ENCODE data around the gene PIGA.
"Not testable (repeated sequence)": the region's sequence is repeated elsewhere in the genome, so short reads cannot be mapped to it uniquely, and the experiment has no call there.

PIGA gene

DNA sequence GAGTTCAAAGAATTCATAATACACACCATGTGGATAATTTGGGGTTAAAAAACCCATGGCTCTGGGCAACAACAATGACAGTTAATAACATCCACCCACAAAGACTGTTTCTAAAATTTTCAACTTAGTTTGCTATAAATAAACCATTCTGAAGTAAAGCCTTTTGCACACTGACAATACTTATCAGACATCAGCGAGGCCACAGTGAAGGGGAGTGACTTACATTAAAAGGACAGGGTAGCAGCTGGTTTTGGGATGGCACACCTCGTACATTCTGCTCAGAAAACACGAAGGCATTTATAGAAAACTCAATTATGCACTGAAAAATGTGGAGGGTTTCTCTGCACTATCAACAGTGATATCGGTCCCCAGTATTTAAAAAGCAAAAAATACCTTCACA lies 15.0 kb downstream of the PIGA start:
- no peak for DNase-seq (ENCODE audit: low spot score)

DNA sequence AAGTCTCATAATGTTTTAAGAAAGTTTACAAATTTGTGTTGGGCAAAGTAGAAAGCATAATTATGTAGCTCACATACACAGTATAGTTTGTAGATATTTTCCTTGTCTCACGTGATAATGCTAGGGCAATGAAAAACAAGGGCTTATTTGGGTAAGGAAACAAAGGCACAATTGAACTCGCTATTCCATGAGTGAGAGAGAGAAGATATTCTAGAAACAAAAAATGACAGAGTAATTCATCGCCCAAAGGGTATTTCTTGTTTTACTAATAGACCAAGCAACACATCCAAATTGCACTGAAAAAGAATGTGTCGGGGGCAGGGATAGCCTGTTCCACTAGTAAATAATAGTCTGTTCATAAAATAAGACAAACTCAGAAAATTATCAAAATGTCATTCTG lies 16.2 kb downstream of the PIGA start:
- no peak for DNase-seq (ENCODE audit: low spot score)

DNA sequence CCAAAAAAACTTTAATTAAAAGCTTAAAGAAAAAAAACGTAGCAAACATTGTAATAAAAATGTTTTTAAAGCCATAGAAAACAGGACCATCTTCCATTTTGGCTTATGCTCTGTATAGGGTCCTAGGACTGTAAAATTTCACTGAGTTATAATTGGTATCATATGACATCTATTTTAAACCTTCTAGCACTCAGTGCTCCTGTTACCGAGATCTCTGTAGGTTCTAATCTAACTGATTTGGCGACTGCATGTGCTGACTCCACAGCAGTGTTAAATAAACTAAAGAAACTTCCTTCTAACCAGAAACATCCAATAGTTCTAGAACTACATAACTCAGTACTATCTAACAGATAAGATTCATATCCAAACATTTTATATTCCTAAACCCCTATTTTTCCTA lies 19.8 kb downstream of the PIGA start, which contains the start of gene ASB11:
ASB11 (minus strand) TSS at position 132 of the 400 bp plus-strand sequence; CDS start at position 97, 35 bp downstream.
- DNase-seq (ENCODE audit: low spot score) = no peak

DNA sequence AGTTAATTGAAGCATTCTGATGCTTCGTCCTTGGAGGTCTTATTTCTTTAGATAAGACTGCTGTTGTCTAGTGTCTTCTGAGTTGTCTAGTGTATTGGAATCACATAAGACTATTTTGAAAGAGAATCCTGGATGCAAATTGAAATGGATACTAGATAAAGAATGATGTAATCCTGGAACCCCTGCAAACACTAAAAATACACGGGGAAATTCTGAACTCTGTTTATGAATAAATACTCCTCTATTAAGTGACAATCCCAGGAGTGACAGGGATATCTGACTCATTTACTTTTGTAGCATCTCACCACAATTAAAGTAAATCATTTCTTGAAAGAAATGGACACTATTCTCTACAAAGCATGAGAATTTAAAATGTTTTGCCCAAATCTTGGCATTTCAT lies 20.9 kb downstream of the PIGA start:
- no peak for DNase-seq (ENCODE audit: low spot score)

DNA sequence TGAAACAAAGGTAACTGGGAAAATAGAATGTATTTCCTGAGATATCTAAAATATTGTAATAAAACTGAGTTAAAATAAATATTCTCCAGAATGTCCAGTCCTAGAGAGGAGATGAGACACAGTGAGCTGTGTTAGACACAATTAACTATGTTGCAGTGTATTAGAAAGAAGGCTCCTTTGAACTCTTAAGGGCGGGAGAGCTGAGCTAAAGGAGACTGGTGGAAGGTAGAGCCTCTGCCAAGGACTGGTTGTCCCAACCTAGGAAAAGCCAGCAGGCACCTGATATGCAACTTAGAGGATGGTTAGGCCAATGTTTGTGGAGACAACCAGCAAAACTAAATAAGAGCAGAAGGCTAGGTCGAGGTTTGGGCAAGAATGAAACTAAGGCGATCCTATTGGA lies 24.2 kb downstream of the PIGA start:
- no peak for DNase-seq (ENCODE audit: low spot score)

DNA sequence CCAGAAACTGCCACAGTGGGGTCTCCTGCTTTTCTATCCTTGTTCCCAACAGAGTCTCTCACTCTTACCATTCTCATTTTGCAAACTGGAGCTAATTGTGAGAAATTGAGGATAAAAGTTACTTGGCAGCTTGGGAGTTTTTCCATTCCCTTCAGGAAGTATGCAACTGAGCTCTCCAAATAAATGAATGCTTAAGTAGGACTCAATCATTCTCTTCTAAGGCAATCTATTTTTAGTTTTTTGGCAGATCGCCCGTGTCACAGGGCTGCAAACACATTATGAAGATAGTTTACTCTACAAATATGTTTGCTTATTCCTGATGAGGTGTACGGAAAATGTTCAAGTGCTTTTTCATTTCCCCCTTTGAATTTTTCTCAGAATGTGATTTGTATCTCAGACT lies 25.2 kb downstream of the PIGA start:
- no peak for DNase-seq (ENCODE audit: low spot score)

DNA sequence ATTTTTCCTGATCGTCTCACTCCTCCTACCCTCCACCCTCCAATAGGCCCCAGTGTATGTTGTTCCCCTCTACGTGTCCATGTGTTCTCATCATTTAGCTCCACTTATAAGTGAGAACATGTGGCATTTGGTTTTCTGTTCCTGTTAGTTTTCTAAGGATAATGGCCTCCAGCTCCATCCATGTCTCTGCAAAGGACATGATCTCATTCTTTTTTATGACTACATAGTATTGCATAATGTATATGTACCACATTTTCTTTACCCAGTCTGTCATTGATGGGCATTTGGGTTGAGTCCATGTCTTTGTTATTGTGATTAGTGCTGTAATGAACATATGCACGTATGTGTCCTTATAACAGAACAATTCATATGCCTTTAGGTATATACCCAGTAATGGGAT lies 29.4 kb downstream of the PIGA start:
- not testable (repeated sequence) for DNase-seq (ENCODE audit: low spot score)

DNA sequence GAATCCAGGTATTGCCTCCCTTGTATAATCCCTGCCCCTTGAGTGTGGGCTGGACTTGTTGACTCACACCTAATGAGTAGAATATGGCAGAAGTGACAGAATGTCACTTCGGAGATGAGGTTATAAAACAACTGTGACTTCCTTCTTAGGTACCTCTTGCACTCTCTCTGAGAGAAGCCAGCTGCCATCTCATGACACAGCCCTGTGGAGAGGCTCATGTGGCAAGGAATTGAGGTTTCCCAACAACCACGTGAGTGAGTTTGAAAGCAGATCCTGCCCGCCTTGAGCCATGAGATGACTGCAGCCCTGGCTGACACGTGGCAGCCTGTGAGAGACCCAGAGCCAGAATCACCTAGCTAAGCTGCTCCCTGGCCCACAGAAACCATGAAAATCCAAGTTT lies 33.4 kb downstream of the PIGA start:
- peak; percentile 57 for DNase-seq (ENCODE audit: low spot score)

DNA sequence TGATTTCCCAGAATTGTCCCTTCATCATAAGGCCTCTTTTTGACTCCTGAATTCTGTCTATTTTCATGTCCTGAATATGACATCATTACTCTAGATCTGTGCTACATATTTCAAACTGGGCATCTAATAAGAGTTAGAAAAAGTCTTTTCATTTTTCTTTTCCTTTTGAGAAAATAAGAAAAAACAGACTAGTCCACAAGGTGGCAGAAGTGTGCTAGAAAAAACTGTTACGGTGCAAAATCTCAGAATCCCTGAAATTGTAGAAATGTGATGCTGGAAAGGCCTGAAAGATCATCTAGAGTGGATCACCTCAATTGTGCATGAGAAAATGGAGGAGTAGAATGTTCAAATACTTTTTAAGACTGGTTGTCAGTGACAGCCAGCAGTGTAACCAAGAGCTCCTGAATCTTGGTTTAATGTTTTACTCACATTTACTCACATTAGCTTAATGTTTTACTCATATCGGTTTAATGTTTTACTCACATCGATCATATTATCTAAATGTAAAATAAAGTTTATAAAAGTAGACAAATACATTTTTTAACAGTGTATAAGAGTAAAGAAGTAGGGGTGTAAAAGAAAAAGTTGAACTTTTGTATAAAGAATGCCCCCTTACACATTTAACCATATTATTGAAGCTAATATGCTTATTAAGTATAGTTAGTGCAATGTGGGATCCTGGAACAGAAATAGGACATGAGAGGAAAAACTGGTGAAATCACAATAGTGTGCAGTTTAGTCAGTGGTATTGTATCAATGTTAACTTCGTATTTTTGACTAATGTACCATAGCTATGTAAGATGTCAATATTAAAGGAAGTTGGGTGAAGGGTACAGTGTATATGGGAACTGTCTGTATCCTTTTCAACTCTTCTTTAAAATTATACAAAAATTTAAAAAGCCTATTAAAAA lies 35.1 kb downstream of the PIGA start:
- DNase-seq (ENCODE audit: low spot score) = peak; percentile 36

DNA sequence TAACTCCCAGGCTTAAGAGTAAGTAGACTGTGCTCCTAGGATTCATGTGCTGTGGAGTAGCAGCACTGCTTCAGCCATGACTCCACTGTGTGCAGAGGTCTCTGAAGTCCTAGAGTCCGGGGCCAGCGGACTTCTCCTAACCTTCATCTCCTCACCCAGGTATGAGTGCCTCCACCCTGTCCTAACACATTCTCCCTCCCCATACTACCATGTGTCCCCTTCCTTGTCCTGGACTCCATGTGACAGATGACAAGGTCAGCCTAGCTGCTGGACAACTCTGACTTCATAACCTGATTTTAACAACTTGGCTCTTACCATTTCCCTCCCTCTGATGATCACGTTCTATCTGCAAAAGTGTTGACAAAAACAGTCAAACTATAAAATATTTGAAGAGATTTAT lies 36.5 kb downstream of the PIGA start:
- DNase-seq (ENCODE audit: low spot score) = no peak

DNA sequence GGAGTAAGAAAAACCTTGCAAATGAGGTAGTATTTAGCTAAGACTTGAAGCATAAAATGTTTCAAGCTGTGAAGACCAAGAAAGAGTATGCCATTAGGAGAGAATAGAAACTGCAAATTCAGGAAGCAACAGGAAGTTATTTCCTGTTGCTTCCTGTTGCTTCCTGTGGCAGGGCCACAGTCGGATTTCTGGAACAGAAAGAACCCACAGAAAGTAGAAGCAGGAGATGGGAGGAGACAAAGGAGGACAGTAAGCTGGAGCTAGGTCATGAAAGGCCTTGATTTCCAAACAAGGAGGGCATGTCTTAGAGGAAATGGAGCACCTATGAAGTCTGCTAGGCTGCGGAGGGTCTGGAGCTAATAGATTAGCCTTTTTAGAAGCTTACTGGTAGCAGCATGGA lies 37.1 kb downstream of the PIGA start:
- no peak for DNase-seq (ENCODE audit: low spot score)

DNA sequence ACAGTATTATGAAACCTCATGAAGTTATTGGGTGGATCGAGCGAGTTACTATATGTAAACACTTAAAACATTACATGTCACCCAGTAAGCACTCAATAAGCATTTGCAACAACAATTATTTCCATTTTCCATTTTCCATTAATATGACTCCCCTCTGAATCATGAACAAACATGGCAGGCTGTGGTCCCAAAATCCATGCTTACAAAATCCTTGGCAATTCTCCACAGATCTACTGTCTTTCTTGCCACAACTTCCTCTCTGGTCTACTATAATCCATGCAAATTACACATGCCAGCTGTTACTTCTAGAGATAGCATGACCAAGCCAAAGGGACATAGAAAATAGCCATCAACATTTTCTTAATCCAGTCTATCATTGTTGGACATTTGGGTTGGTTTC lies 41.9 kb downstream of the PIGA start:
- no peak for DNase-seq (ENCODE audit: low spot score)

DNA sequence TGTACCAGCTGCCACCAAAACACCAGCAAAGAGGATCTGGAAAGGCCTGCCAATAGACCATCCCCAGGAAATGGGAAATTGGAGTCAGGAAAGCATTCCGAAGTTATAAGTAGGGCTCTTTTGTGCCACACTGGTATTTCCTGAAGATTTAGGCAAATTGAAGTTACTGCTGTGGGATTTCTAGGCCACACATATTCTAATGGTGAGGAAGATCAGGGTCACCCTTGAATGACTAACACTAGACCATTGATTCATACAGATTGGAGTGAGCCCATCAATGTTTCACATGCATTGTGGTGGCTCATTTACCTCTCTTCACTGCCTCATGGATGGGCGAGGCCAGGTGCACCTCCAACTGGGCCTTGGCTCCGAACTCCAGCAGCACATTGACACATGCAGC lies 42.5 kb downstream of the PIGA start:
- DNase-seq (ENCODE audit: low spot score) = no peak

DNA sequence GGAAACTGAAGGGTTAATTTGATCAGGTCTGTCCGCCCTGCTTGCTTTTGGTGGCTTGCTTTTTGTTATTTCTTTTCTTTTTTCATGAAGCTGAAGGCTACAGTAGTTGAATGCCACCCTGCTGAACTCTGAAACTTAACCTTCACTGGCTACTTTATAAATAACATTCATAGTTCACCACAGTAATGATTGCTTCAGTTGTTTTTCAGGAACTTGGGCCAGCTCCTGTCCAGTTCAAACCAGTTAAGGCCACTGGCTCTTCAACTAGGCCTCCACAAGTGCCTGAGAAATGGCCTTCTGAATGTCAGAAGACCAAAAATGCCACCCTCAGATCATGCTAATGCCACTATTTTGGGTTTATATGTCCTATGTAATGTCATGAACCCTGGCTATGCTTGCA lies 57.7 kb downstream of the PIGA start:
- no peak for DNase-seq (ENCODE audit: low spot score)

DNA sequence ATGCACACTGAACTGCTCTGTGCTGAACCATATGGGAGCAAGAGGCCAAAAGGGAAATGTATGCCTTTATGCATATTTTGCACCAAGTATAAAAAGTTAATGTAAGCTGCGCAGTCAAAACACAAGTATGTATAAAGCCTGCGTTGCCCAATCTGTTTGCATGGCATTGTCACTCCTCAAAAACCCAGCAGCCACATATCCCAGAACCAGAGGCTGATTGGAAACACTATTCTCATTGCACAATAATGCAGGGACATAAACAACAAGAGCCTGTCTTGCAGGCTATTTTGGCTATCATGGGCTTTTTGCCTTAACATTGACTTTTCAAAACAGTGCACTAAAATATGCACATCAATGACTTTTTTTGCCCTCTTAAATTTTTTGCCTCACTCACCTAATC lies 60.4 kb downstream of the PIGA start:
- DNase-seq (ENCODE audit: low spot score) = no peak

DNA sequence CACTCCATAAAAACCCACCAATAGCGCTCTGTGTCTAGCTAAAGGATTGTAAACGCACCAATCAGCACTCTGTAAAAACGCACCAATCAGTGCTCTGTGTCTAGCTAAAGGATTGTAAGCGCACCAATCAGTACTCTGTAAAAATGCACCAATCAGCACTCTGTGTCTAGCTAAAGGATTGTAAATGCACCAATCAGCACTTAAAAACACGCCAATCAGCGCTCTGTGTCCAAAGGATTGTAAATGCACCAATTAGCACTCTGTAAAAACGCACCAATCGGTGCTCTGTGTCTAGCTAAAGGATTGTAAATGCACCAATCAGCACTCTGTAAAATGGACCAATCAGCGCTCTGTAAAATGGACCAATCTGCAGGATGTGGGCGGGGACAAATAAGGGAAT lies 62.0 kb downstream of the PIGA start:
- DNase-seq (ENCODE audit: low spot score) = not testable (repeated sequence)

DNA sequence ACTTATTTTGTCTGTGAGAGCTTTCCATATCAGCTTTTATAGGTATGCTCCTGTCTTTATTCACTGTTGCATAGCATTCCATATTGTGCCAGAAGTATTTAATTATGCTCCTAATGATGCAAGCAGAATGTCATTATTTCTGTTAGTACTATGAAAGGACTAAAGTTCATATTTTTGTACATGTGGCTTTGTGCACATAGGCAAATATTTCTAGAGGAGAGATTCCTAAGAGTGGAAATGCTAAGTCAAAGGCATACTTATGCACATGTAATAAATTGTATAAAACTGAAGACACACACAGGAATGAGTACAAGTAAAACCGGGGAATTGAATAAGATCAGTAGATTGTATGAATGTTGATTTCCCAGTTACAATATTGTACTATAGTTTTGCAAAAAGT lies 63.6 kb downstream of the PIGA start:
- no peak for DNase-seq (ENCODE audit: low spot score)

DNA sequence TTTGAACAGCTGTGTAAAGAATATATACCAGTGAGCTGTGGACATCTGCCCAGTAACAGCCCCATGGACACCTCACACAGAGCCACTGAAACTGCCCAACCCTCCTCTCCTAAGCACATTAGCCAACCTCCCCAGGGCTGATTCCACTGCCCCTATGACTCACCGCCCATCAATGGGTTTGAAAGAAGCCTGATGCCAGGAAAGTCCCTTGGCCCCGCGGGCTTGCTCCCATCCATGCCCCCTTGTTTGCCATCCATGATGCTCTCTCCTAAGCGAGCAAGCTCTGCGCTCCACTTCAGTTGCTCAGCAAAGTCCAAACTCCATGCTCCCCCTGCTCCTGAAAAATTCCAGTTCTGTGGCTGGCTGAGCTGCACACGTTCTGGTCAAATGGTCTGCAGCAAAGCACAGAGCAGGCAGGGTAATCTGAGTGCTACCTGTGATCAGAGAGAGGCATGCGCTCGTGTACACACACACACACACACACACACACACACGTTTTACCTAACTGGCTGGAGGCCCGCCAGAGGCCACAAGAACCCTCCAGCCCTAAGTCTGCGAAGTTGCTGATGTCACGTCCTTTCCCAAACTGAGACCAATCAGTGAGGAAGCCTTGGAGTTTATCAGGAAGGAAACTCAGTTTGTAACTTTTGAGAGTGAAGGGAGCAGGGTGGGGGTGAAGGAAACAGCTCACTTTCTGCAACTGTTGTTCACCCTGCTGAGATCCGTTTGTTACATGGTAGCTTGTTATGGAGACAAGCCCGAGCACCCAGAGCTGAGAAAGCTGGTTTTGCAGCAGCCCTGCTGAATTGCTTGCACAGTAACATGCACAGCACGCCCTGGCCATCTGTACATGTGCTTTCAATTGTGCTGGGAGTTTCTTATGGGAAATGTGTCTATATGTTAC lies 65.5 kb downstream of the PIGA start, which contains the start of gene ASB9:
ASB9 (minus strand) TSS at position 466 of the 904 bp plus-strand sequence; CDS start at position 257, 209 bp downstream.
- DNase-seq (ENCODE audit: low spot score) = no peak
